Transverse colon (tissue), 4 donors: Measurements from ENCODE around the gene MAPK13. TPM values are rescaled to one million over a fixed set of nuclear protein-coding genes. Genes with fewer than 3 reads are reported as not detected.
"Not testable (repeated sequence)": the region's sequence is repeated elsewhere in the genome, so short reads cannot be mapped to it uniquely, and the experiment has no call there.

Experiments used
- DNase-seq: peaks from one replicate; pipeline ENCODE4 v3.0.0-alpha.2; 2019
- H3K27ac ChIP-seq, 4 donors: fragments of 200-600 bp; sonication (generic); 2 replicates each; pipeline ENCODE4 v1.5.1; 2016 to 2018; ENCODE audit warnings: inconsistent platforms in 4 of 4
- H3K27me3 ChIP-seq: fragments of 200-600 bp; sonication (generic); 2 replicates; pipeline ENCODE4 v1.5.1; 2017; ENCODE audit warnings: inconsistent platforms
- H3K36me3 ChIP-seq, 4 donors: fragments of 200-600 bp; sonication (generic); 2 replicates each; pipeline ENCODE4 v1.5.1; 2017 to 2019; ENCODE audit warnings: inconsistent platforms in 4 of 4
- H3K4me1 ChIP-seq, 4 donors: fragments of 200-600 bp; sonication (generic); 2 replicates each; pipeline ENCODE4 v1.5.1; 2017 to 2020; ENCODE audit warnings: inconsistent platforms in 4 of 4
- H3K4me3 ChIP-seq, 4 donors: fragments of 200-600 bp; sonication (generic); 1 replicate in 1 of 4; 2 replicates in 3 of 4; pipeline versions ENCODE4 v1.5.1 to v1.6.1; 2017 to 2019; ENCODE audit warnings: inconsistent platforms in 4 of 4
- H3K9me3 ChIP-seq, 2 donors: fragments of 200-600 bp; sonication (generic); 2 replicates each; pipeline ENCODE4 v1.5.1; 2017 to 2019; ENCODE audit warnings: inconsistent platforms in 2 of 2
- CTCF ChIP-seq, 5 experiments: fragments of 200-600 bp in 3 of 5; fragments of 450-650 bp in 2 of 5; sonication (generic) in 3 of 5; IDR thresholded peaks; 1 replicate in 2 of 5; 2 replicates in 3 of 5; pipeline ENCODE4 v1.5.1; 2016 to 2017; ENCODE audit warnings: antibody characterized with exemption in 5 of 5, inconsistent platforms in 3 of 5, mild to moderate bottlenecking in 2 of 5, moderate library complexity in 1 of 5
- EP300 ChIP-seq: sonication (generic); formaldehyde crosslinking; IDR thresholded peaks from one replicate; pipeline ENCODE4 v1.6.1; 2017; ENCODE audit warnings: antibody characterized with exemption, low read depth
- POLR2A ChIP-seq: fragments of 450-650 bp; IDR thresholded peaks from one replicate; pipeline ENCODE4 v1.6.1; 2016; ENCODE audit warnings: antibody characterized with exemption, mild to moderate bottlenecking, moderate library complexity
- POLR2AphosphoS5 ChIP-seq, 3 donors: sonication (generic); formaldehyde crosslinking; IDR thresholded peaks; one replicate each; pipeline ENCODE4 v1.6.1; 2016; ENCODE audit warnings: antibody characterized with exemption in 3 of 3
- WGBS, 2 donors: methylation state at CpG; one replicate each; pipeline ENCODE4 v1.1.5; 2018; ENCODE audit warnings: low coverage in 1 of 2; 5-methylcytosine and 5-hydroxymethylcytosine counted together
- in situ Hi-C, 4 donors: fragments of 200-750 bp; cut with MboI; loops; one replicate each; pipeline versions ENCODE4 v1.15.0 to v1.15.1; 2017; ENCODE audit warnings: low sequenced_read_pairs in 3 of 4, low pct_ligation_motif_present in 1 of 4, low pct_unique_long_range_greater_than_20kb in 1 of 4
- intact Hi-C: fragments of 100-400 bp; cut with DNase I; formaldehyde crosslinking; loops from one replicate; pipeline ENCODE4 v1.15.1; 2023; ENCODE audit warnings: low total_unique reads
- total RNA-seq, 4 donors: library from RNA; depleted of rRNA; stranded (reverse); fragments of >200 nt; gene quantifications; one replicate each; pipeline ENCODE4 v1.1.0, GENCODE V29; 2016

MAPK13 gene
- total RNA-seq, 4 donors from 2014 or later, result 67.7 to 200 (median 146) TPM

- intact Hi-C loops, result loop anchor here (2.0 kb wide), 1 partner anchor 69 kb away; no protein-coding TSS in a partner anchor
- Histone ChIP-seq H3K4me3 (no peak overlapping the region), H3K27me3 (no peaks in the 10 kb centered on the region), H3K9me3 (no peaks in the 10 kb centered on the region), H3K36me3 (no peaks in the 10 kb centered on the region), H3K27ac (peak overlapping the region in 1 of 4 donors; percentile 30), H3K4me1 (peaks cover 14 to 27% (median 24%) of the 10 kb centered on the region in 4 donors)
- TF ChIP-seq CTCF (IDR thresholded peaks at IDR 0.05) (peak; percentile 61 to 85 (median 82)), POLR2A (no peak)
- peak; percentile 90 for DNase-seq
- in situ Hi-C loops, result loop anchor here in 1 of 4 donors (25.0 kb wide), 1 partner anchor 239 kb away; no protein-coding TSS in a partner anchor
- 26 to 39% methylated on average over 8 to 10 of the region's 10 CpGs for WGBS, 2 donors
These were observed 6.8 kb upstream of the MAPK13 start for GRCh38 chr6:36123270-36124139.

GRCh38 chr6:36124346-36124745, 6.0 kb upstream of the MAPK13 start:
- in situ Hi-C loops, result loop anchor here in 1 of 4 donors (25.0 kb wide), 1 partner anchor 238 kb away; no protein-coding TSS in a partner anchor
- 81% methylated on average over 8 of the region's 8 CpGs; no CpG with 5 or more reads in 1 of the 2 donors for WGBS, 2 donors
- peak overlapping the region in 1 of 4 donors; percentile 25 for H3K4me3 ChIP-seq
- intact Hi-C loops, H3K9me3 ChIP-seq, H3K27me3 ChIP-seq, H3K27ac ChIP-seq, H3K36me3 ChIP-seq, DNase-seq: not testable (repeated sequence)
- peaks cover 14 to 28% (median 24%) of the 10 kb centered on the region in 4 donors for H3K4me1 ChIP-seq

- in situ Hi-C loops, result loop anchor here in 1 of 4 donors (25.0 kb wide), 1 partner anchor 237 kb away; no protein-coding TSS in a partner anchor
- H3K4me1 ChIP-seq, result peaks cover 16 to 33% (median 27%) of the 10 kb centered on the region in 4 donors
These were observed 5.4 kb upstream of the MAPK13 start for GRCh38 chr6:36124881-36125280.

GRCh38 chr6:36125575-36125974, 4.7 kb upstream of the MAPK13 start:
- 85% methylated on average over 8 of the region's 8 CpGs; no CpG with 5 or more reads in 1 of the 2 donors for WGBS, 2 donors
- Histone ChIP-seq H3K27ac (no peak overlapping the region), H3K9me3 (no peaks in the 10 kb centered on the region), H3K36me3 (no peaks in the 10 kb centered on the region), H3K27me3 (peaks cover 2% of the 10 kb centered on the region), H3K4me3 (no peak overlapping the region), H3K4me1 (peaks cover 19 to 31% (median 25%) of the 10 kb centered on the region in 4 donors)
- TF ChIP-seq POLR2AphosphoS5 (IDR thresholded peaks at IDR 0.05), result no peak
- TF ChIP-seq POLR2A, result no peak
- TF ChIP-seq EP300, result no peak
- no peak for TF ChIP-seq CTCF (IDR thresholded peaks at IDR 0.05)
- in situ Hi-C loops, result no loop called here
- intact Hi-C loops, result no loop called here
- DNase-seq, result no peak

More at GRCh38 chr6:36124881-36125280, 5.4 kb upstream of the MAPK13 start:
- no peak for DNase-seq
- 75 to 90% methylated on average over 1 to 3 of the region's 3 CpGs for WGBS, 2 donors
- Histone ChIP-seq H3K4me3 (no peak overlapping the region), H3K27me3 (no peaks in the 10 kb centered on the region), H3K9me3 (no peaks in the 10 kb centered on the region), H3K36me3 (no peaks in the 10 kb centered on the region), H3K27ac (no peak overlapping the region)
- TF ChIP-seq CTCF (IDR thresholded peaks at IDR 0.05), result no peak
- TF ChIP-seq POLR2AphosphoS5 (IDR thresholded peaks at IDR 0.05), result no peak
- TF ChIP-seq EP300, result no peak
- no peak for TF ChIP-seq POLR2A
- intact Hi-C loops, result no loop called here
